ENCODE measurements around the gene KRTAP25-1. TPM values are rescaled to one million over a fixed set of nuclear protein-coding genes. Genes with fewer than 3 reads are reported as not detected.

KRTAP25-1 gene
- polyA plus RNA-seq, 1 of the 3 experiments (the other 2 are of a cell fraction) = not detected

GRCh38 chr21:30243691-30244090 is 45.6 kb downstream of the KRTAP25-1 start:
- no peaks in the 10 kb centered on the region for H3F3A ChIP-seq (replicated peaks; ENCODE audit: insufficient read depth)
- no peaks in the 10 kb centered on the region for H3K79me2 ChIP-seq (ENCODE audit: insufficient read depth)
- no peaks in the 10 kb centered on the region for H4K20me1 ChIP-seq (ENCODE audit: insufficient read depth)
- no peaks in the 10 kb centered on the region for H3K9me2 ChIP-seq
- H3K27ac ChIP-seq (ENCODE audit: low read depth in 2 of 2, low read length in 1 of 2) = no peak overlapping the region
- no peak overlapping the region for H3K9ac ChIP-seq
- H3K27me3 ChIP-seq (ENCODE audit: insufficient read depth) = peaks cover 8% of the 10 kb centered on the region; the same call in 1 of the 2 replicates
- H3K4me1 ChIP-seq (ENCODE audit: control insufficient read depth in 1 of 2, insufficient read depth in 2 of 2, low read depth in 1 of 2, low read length in 1 of 2) = no peaks in the 10 kb centered on the region
- no peak overlapping the region for H3K4me2 ChIP-seq
- TF ChIP-seq MEF2A (IDR thresholded peaks at IDR 0.05; ENCODE audit: borderline replicate concordance, low read depth) (no peak), MXI1 (IDR thresholded peaks at IDR 0.05; ENCODE audit: low read depth, low read length) (no peak), SIN3A (IDR thresholded peaks at IDR 0.05; ENCODE audit: borderline replicate concordance, low read depth, low read length) (no peak), NFIC (IDR thresholded peaks at IDR 0.05; ENCODE audit: borderline replicate concordance) (no peak), RFX5 (IDR thresholded peaks at IDR 0.05; ENCODE audit: low read length) (no peak), CTCF (IDR thresholded peaks at IDR 0.05) (no peak), NRF1 (IDR thresholded peaks at IDR 0.05; ENCODE audit: low read depth, low read length) (no peak)
- no peaks in the 10 kb centered on the region for H3K36me3 ChIP-seq (replicated peaks in 1 of 2; ENCODE audit: control insufficient read depth in 1 of 2, insufficient read depth in 2 of 2, low read length in 1 of 2)
- CTCF ChIA-PET = no interaction called here
- H3K4me3 ChIP-seq (ENCODE audit: low read depth in 2 of 2, low read length in 1 of 2) = no peak overlapping the region
- no peak for DNase-seq
- POLR2A ChIA-PET = no interaction called here
- no peaks in the 10 kb centered on the region for H3K9me3 ChIP-seq
- H2AFZ ChIP-seq (ENCODE audit: low read depth) = no peak overlapping the region

GRCh38 chr21:30240661-30241060 is 48.7 kb downstream of the KRTAP25-1 start:
- H3K4me3 ChIP-seq (ENCODE audit: low read depth in 2 of 2, low read length in 1 of 2) = no peak overlapping the region
- no peak overlapping the region for H3K4me2 ChIP-seq
- H3K9me3 ChIP-seq = no peaks in the 10 kb centered on the region
- H3K79me2 ChIP-seq (ENCODE audit: insufficient read depth) = no peaks in the 10 kb centered on the region
- DNase-seq = no peak
- POLR2A ChIA-PET = no interaction called here
- WGBS (ENCODE audit: low lambda C conversion rate) = 4% methylated on average over 3 of the region's 3 CpGs
- TF ChIP-seq USF1 (IDR thresholded peaks at IDR 0.05; ENCODE audit: borderline replicate concordance, low read depth) (no peak), RXRA (IDR thresholded peaks at IDR 0.05; ENCODE audit: borderline replicate concordance, low read depth) (no peak), MXI1 (IDR thresholded peaks at IDR 0.05; ENCODE audit: low read depth, low read length) (no peak), RAD21 (IDR thresholded peaks at IDR 0.05; ENCODE audit: low read length) (no peak), GABPA (IDR thresholded peaks at IDR 0.05; ENCODE audit: low read depth) (no peak), RFX5 (IDR thresholded peaks at IDR 0.05; ENCODE audit: low read length) (no peak), FOXM1 (IDR thresholded peaks at IDR 0.05; ENCODE audit: low read depth) (no peak), TCF12 (IDR thresholded peaks at IDR 0.05) (no peak), SIN3A (IDR thresholded peaks at IDR 0.05; ENCODE audit: borderline replicate concordance, low read depth, low read length) (no peak), TAF1 (IDR thresholded peaks at IDR 0.05; ENCODE audit: borderline replicate concordance, low read depth, low read length) (no peak), MEF2A (IDR thresholded peaks at IDR 0.05; ENCODE audit: borderline replicate concordance, low read depth) (no peak), NFIC (IDR thresholded peaks at IDR 0.05; ENCODE audit: borderline replicate concordance) (no peak), EP300 (IDR thresholded peaks at IDR 0.05; ENCODE audit: borderline replicate concordance in 1 of 2, low read depth in 1 of 2, low read length in 1 of 2) (no peak), CTCF (IDR thresholded peaks at IDR 0.05) (no peak), GATA2 (CRISPR knock-in tag; IDR thresholded peaks at IDR 0.05) (no peak), ELF1 (IDR thresholded peaks at IDR 0.05) (no peak)
- TF ChIP-seq, protein P1, sequence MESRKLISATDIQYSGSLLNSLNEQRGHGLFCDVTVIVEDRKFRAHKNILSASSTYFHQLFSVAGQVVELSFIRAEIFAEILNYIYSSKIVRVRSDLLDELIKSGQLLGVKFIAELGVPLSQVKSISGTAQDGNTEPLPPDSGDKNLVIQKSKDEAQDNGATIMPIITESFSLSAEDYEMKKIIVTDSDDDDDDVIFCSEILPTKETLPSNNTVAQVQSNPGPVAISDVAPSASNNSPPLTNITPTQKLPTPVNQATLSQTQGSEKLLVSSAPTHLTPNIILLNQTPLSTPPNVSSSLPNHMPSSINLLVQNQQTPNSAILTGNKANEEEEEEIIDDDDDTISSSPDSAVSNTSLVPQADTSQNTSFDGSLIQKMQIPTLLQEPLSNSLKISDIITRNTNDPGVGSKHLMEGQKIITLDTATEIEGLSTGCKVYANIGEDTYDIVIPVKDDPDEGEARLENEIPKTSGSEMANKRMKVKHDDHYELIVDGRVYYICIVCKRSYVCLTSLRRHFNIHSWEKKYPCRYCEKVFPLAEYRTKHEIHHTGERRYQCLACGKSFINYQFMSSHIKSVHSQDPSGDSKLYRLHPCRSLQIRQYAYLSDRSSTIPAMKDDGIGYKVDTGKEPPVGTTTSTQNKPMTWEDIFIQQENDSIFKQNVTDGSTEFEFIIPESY (IDR thresholded peaks at IDR 0.05; ENCODE audit: borderline replicate concordance, low read depth) = no peak
- TF ChIP-seq, protein P2, sequence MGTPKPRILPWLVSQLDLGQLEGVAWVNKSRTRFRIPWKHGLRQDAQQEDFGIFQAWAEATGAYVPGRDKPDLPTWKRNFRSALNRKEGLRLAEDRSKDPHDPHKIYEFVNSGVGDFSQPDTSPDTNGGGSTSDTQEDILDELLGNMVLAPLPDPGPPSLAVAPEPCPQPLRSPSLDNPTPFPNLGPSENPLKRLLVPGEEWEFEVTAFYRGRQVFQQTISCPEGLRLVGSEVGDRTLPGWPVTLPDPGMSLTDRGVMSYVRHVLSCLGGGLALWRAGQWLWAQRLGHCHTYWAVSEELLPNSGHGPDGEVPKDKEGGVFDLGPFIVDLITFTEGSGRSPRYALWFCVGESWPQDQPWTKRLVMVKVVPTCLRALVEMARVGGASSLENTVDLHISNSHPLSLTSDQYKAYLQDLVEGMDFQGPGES (IDR thresholded peaks at IDR 0.05; ENCODE audit: low read depth, low read length) = no peak
- no peak overlapping the region for H3K27ac ChIP-seq (ENCODE audit: low read depth in 2 of 2, low read length in 1 of 2)
- no peaks in the 10 kb centered on the region for H3K36me3 ChIP-seq (replicated peaks in 1 of 2; ENCODE audit: control insufficient read depth in 1 of 2, insufficient read depth in 2 of 2, low read length in 1 of 2)
- H3K4me1 ChIP-seq (ENCODE audit: control insufficient read depth in 1 of 2, insufficient read depth in 2 of 2, low read depth in 1 of 2, low read length in 1 of 2) = no peaks in the 10 kb centered on the region
- no peaks in the 10 kb centered on the region for H3F3A ChIP-seq (replicated peaks; ENCODE audit: insufficient read depth)
- H3K9me2 ChIP-seq = no peaks in the 10 kb centered on the region
- no peak overlapping the region for H3K9ac ChIP-seq
- peaks cover 8% of the 10 kb centered on the region; the same call in 1 of the 2 replicates for H3K27me3 ChIP-seq (ENCODE audit: insufficient read depth)
- H4K20me1 ChIP-seq (ENCODE audit: insufficient read depth) = no peaks in the 10 kb centered on the region
- no peak overlapping the region for H2AFZ ChIP-seq (ENCODE audit: low read depth)
- CTCF ChIA-PET = no interaction called here
